ENCODE measurements around the gene DHRSX. TPM values are rescaled to one million over a fixed set of nuclear protein-coding genes. Genes with fewer than 3 reads are reported as not detected.

DHRSX gene
- polyA plus RNA-seq, 2 donors = 2.5 to 5.9 TPM

- Histone ChIP-seq H3K27me3 (ENCODE audit: control insufficient read depth in 1 of 2, insufficient read depth in 2 of 2, low read length in 2 of 2) (no peaks in the 10 kb centered on the region), H3K36me3 (ENCODE audit: control insufficient read depth in 2 of 2, insufficient read depth in 2 of 2, low read length in 1 of 2) (no peaks in the 10 kb centered on the region), H3K4me3 (ENCODE audit: low read depth in 1 of 2, low read length in 2 of 2) (no peak overlapping the region), H3K4me1 (ENCODE audit: control insufficient read depth in 2 of 2, insufficient read depth in 2 of 2, low read length in 1 of 2) (peaks cover 0 to 4% of the 10 kb centered on the region in 2 donors), H3K27ac (ENCODE audit: low read depth in 2 of 2, low read length in 1 of 2) (no peak overlapping the region), H3K9me3 (ENCODE audit: control insufficient read depth in 2 of 2, insufficient read depth in 1 of 2, low read depth in 1 of 2, low read length in 1 of 2) (no peaks in the 10 kb centered on the region)
- WGBS, 2 donors = 86 to 87% methylated on average over 8 of the region's 8 CpGs
Observed at GRCh38 chrX:2324151-2324550, 176.6 kb downstream of the DHRSX start.

- Histone ChIP-seq H3K36me3 (ENCODE audit: control insufficient read depth in 2 of 2, insufficient read depth in 2 of 2, low read length in 1 of 2) (no peaks in the 10 kb centered on the region), H3K9me3 (ENCODE audit: control insufficient read depth in 2 of 2, insufficient read depth in 1 of 2, low read depth in 1 of 2, low read length in 1 of 2) (no peaks in the 10 kb centered on the region), H3K27me3 (ENCODE audit: control insufficient read depth in 1 of 2, insufficient read depth in 2 of 2, low read length in 2 of 2) (no peaks in the 10 kb centered on the region), H3K4me3 (ENCODE audit: low read depth in 1 of 2, low read length in 2 of 2) (no peak overlapping the region), H3K4me1 (ENCODE audit: control insufficient read depth in 2 of 2, insufficient read depth in 2 of 2, low read length in 1 of 2) (peaks cover 0 to 4% of the 10 kb centered on the region in 2 donors), H3K27ac (ENCODE audit: low read depth in 2 of 2, low read length in 1 of 2) (no peak overlapping the region)
- WGBS, 2 donors = 84% methylated on average over 9 of the region's 9 CpGs
Observed at GRCh38 chrX:2321411-2321810, 179.4 kb downstream of the DHRSX start.

DNA sequence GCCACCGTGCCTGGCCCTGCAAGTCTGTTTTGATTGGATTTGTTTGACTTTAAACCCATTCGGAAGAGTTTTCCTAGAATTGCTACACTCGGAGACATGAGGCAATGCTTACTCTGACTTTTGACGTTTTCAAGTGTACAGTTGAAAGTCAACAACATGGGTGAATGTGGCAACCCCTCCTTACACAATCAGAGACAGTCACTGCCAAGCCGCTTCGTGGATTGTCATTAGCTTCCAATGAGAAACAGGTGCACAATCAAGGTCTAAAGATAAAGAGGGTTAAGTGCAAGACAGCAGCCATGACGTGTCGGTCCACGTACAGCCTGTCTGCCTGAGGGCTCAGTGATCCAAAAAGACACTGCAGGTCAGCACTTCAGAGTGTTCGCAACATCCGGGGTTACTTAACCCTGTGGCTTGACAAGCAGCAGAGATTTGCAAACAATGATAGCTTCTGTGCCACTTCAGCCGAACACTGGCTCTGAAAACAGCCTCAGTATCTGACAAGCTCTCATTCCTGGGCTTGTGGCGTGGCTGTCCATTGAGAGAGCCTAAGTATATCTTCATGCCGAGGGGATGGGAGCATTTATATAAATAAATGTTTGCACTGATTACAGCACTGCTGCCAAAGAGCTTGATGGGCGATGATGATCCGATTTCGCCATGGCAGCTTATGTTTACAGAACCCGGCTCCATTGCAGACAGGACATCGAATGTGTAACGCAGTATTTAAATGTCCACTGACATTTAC is 180.0 kb downstream of the DHRSX start:
- peak overlapping the region; percentile 14 to 40 for H3K27ac ChIP-seq (ENCODE audit: low read depth in 2 of 2, low read length in 1 of 2)
- H3K9me3 ChIP-seq (ENCODE audit: control insufficient read depth in 2 of 2, insufficient read depth in 1 of 2, low read depth in 1 of 2, low read length in 1 of 2) = no peaks in the 10 kb centered on the region

DNA sequence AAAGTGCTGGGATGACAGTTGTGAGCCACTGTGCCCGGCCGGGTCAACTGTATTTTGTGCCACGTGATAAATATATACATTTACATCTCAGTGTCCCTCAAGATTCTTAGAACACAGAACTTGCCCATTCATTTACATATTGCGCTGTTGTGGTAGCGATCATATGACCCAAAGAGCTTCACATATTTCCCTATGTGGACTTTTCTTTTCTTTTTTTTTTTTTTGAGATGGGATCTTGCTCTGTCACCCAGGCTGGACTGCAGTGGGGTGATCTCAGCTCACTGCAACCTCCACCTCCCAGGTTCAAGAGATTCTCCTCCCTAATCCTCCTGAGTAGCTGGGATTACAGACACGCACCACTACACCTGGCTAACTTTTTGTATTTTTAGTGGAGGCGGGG is 180.7 kb downstream of the DHRSX start:
- H3K27me3 ChIP-seq (ENCODE audit: control insufficient read depth in 1 of 2, insufficient read depth in 2 of 2, low read length in 2 of 2) = no peaks in the 10 kb centered on the region
- H3K36me3 ChIP-seq (ENCODE audit: control insufficient read depth in 2 of 2, insufficient read depth in 2 of 2, low read length in 1 of 2) = no peaks in the 10 kb centered on the region
- H3K4me3 ChIP-seq (ENCODE audit: low read depth in 1 of 2, low read length in 2 of 2) = no peak overlapping the region
- no peak overlapping the region for H3K27ac ChIP-seq (ENCODE audit: low read depth in 2 of 2, low read length in 1 of 2)
- peaks cover 0 to 2% of the 10 kb centered on the region in 2 donors for H3K9me3 ChIP-seq (ENCODE audit: control insufficient read depth in 2 of 2, insufficient read depth in 1 of 2, low read depth in 1 of 2, low read length in 1 of 2)
- H3K4me1 ChIP-seq (ENCODE audit: control insufficient read depth in 2 of 2, insufficient read depth in 2 of 2, low read length in 1 of 2) = peaks cover 0 to 4% of the 10 kb centered on the region in 2 donors
- WGBS, 2 donors = 97 to 98% methylated on average over 7 of the region's 7 CpGs

More for the DNA sequence above, 180.0 kb downstream of the DHRSX start:
- Histone ChIP-seq H3K4me1 (ENCODE audit: control insufficient read depth in 2 of 2, insufficient read depth in 2 of 2, low read length in 1 of 2) (peaks cover 0 to 4% of the 10 kb centered on the region in 2 donors), H3K27me3 (ENCODE audit: control insufficient read depth in 1 of 2, insufficient read depth in 2 of 2, low read length in 2 of 2) (no peaks in the 10 kb centered on the region), H3K4me3 (ENCODE audit: low read depth in 1 of 2, low read length in 2 of 2) (no peak overlapping the region), H3K36me3 (ENCODE audit: control insufficient read depth in 2 of 2, insufficient read depth in 2 of 2, low read length in 1 of 2) (no peaks in the 10 kb centered on the region)
- WGBS, 2 donors = 44 to 54% methylated on average over 20 of the region's 20 CpGs

DNA sequence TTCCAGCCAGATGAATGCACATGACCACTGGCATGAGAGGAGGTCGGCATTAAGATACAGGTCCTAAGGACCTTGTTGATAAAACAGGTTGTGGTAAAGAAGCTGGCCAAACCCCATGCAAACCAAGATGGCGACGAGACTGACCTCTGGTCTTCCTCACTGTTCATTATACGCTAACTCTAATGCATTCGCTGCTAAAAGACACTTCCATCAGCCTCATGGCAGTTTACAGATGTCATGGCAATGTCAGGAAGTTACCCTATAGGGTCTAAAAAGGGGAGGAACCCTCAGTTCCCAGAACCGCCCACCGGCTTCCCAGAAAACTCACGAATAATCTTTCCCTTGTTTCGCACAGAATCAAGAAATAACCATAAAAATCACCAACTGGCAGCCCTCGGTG is 182.4 kb downstream of the DHRSX start:
- Histone ChIP-seq H3K4me3 (ENCODE audit: low read depth in 1 of 2, low read length in 2 of 2) (no peak overlapping the region), H3K36me3 (ENCODE audit: control insufficient read depth in 2 of 2, insufficient read depth in 2 of 2, low read length in 1 of 2) (no peaks in the 10 kb centered on the region), H3K9me3 (ENCODE audit: control insufficient read depth in 2 of 2, insufficient read depth in 1 of 2, low read depth in 1 of 2, low read length in 1 of 2) (peaks cover 0 to 2% of the 10 kb centered on the region in 2 donors), H3K27ac (ENCODE audit: low read depth in 2 of 2, low read length in 1 of 2) (no peak overlapping the region), H3K27me3 (ENCODE audit: control insufficient read depth in 1 of 2, insufficient read depth in 2 of 2, low read length in 2 of 2) (no peaks in the 10 kb centered on the region), H3K4me1 (ENCODE audit: control insufficient read depth in 2 of 2, insufficient read depth in 2 of 2, low read length in 1 of 2) (peaks cover 0 to 4% of the 10 kb centered on the region in 2 donors)
- WGBS, 2 donors = 93 to 96% methylated on average over 10 of the region's 10 CpGs

DNA sequence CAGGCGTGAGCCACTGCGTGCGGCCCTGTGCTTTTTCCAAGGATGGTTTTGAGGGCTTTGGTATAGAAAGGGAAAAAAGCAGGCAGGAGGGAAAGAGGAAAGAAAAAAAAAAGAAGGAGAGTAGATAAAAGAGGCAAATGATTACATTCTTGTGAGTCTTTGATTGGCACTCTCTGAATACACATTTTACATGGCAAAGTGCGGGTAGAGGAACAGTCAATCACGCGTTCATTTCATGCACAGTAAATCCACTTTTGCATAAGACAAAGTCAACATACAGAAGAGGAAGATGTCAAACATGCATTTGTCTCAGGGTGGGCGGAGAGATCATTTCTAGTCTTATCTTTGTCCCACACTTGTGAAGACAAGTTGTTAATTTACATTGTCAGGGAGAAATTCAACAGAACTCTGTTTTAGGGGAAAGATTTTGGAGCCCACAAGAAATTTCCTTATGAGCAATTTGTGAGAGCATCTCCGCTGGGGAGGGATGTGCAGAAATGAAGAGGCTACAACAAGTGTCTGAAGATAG is 183.2 kb downstream of the DHRSX start:
- H3K36me3 ChIP-seq (ENCODE audit: control insufficient read depth in 2 of 2, insufficient read depth in 2 of 2, low read length in 1 of 2) = no peaks in the 10 kb centered on the region
- H3K4me1 ChIP-seq (ENCODE audit: control insufficient read depth in 2 of 2, insufficient read depth in 2 of 2, low read length in 1 of 2) = peaks cover 0 to 4% of the 10 kb centered on the region in 2 donors
- no peak overlapping the region for H3K4me3 ChIP-seq (ENCODE audit: low read depth in 1 of 2, low read length in 2 of 2)
- no peak overlapping the region for H3K27ac ChIP-seq (ENCODE audit: low read depth in 2 of 2, low read length in 1 of 2)
- no peaks in the 10 kb centered on the region for H3K27me3 ChIP-seq (ENCODE audit: control insufficient read depth in 1 of 2, insufficient read depth in 2 of 2, low read length in 2 of 2)
- peaks cover 0 to 2% of the 10 kb centered on the region in 2 donors for H3K9me3 ChIP-seq (ENCODE audit: control insufficient read depth in 2 of 2, insufficient read depth in 1 of 2, low read depth in 1 of 2, low read length in 1 of 2)
- WGBS, 2 donors = 80 to 90% methylated on average over 8 of the region's 8 CpGs

DNA sequence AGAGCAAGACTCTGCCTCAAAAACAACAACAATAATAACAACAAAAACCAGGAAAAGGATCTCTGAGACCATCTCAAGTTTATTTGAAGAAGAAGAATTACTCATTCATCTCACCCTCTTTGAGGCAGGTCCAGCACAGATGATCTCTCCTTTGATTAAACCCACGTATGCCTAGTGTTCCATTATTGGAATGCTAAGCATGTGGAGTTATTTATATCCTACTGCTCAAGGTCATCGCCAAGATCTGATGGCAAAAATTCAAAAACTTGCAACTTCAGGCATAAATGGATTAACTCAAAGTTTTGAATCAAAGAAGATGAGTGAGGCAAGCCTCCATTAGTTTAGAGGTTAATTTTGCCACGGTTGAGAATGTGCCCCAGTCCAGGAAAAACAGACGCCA is 184.2 kb downstream of the DHRSX start:
- WGBS, 2 donors = 41 to 55% methylated on average over 4 of the region's 4 CpGs
- H3K27me3 ChIP-seq (ENCODE audit: control insufficient read depth in 1 of 2, insufficient read depth in 2 of 2, low read length in 2 of 2) = no peaks in the 10 kb centered on the region
- H3K36me3 ChIP-seq (ENCODE audit: control insufficient read depth in 2 of 2, insufficient read depth in 2 of 2, low read length in 1 of 2) = no peaks in the 10 kb centered on the region
- H3K9me3 ChIP-seq (ENCODE audit: control insufficient read depth in 2 of 2, insufficient read depth in 1 of 2, low read depth in 1 of 2, low read length in 1 of 2) = peaks cover 0 to 2% of the 10 kb centered on the region in 2 donors
- H3K27ac ChIP-seq (ENCODE audit: low read depth in 2 of 2, low read length in 1 of 2) = no peak overlapping the region
- no peak overlapping the region for H3K4me3 ChIP-seq (ENCODE audit: low read depth in 1 of 2, low read length in 2 of 2)
- H3K4me1 ChIP-seq (ENCODE audit: control insufficient read depth in 2 of 2, insufficient read depth in 2 of 2, low read length in 1 of 2) = peaks cover 0 to 4% of the 10 kb centered on the region in 2 donors

DNA sequence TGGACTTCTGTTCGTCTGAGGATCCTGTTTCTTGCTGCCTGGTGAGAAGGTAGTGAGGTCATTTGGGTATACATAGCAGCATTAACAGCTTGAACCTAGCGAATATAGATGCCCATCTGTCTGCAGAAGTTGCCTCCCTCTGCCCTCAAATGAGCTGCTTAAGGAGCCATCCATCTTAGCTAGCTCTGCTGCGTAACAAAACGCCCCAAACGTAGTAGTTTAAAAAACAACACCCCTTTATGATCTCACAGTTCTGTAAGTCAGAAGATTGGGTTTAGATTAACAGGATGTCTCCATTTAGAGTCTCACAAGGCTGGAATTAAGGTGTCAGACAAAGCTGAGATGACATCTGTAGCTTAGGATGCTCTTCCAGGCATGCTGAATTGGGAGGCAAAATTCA is 185.3 kb downstream of the DHRSX start:
- H3K4me1 ChIP-seq (ENCODE audit: control insufficient read depth in 2 of 2, insufficient read depth in 2 of 2, low read length in 1 of 2) = no peaks in the 10 kb centered on the region
- WGBS, 2 donors = 95 to 96% methylated on average over 5 of the region's 5 CpGs
- H3K9me3 ChIP-seq (ENCODE audit: control insufficient read depth in 2 of 2, insufficient read depth in 1 of 2, low read depth in 1 of 2, low read length in 1 of 2) = peaks cover 0 to 2% of the 10 kb centered on the region in 2 donors
- H3K36me3 ChIP-seq (ENCODE audit: control insufficient read depth in 2 of 2, insufficient read depth in 2 of 2, low read length in 1 of 2) = no peaks in the 10 kb centered on the region
- H3K27me3 ChIP-seq (ENCODE audit: control insufficient read depth in 1 of 2, insufficient read depth in 2 of 2, low read length in 2 of 2) = no peaks in the 10 kb centered on the region
- no peak overlapping the region for H3K27ac ChIP-seq (ENCODE audit: low read depth in 2 of 2, low read length in 1 of 2)
- H3K4me3 ChIP-seq (ENCODE audit: low read depth in 1 of 2, low read length in 2 of 2) = no peak overlapping the region

- 84% methylated on average over 14 of the region's 14 CpGs for WGBS, 2 donors
- Histone ChIP-seq H3K4me1 (ENCODE audit: control insufficient read depth in 2 of 2, insufficient read depth in 2 of 2, low read length in 1 of 2) (no peaks in the 10 kb centered on the region), H3K27me3 (ENCODE audit: control insufficient read depth in 1 of 2, insufficient read depth in 2 of 2, low read length in 2 of 2) (no peaks in the 10 kb centered on the region), H3K27ac (ENCODE audit: low read depth in 2 of 2, low read length in 1 of 2) (no peak overlapping the region), H3K9me3 (ENCODE audit: control insufficient read depth in 2 of 2, insufficient read depth in 1 of 2, low read depth in 1 of 2, low read length in 1 of 2) (peaks cover 0 to 2% of the 10 kb centered on the region in 2 donors), H3K36me3 (ENCODE audit: control insufficient read depth in 2 of 2, insufficient read depth in 2 of 2, low read length in 1 of 2) (no peaks in the 10 kb centered on the region), H3K4me3 (ENCODE audit: low read depth in 1 of 2, low read length in 2 of 2) (no peak overlapping the region)
Observed at GRCh38 chrX:2314831-2315365, 185.9 kb downstream of the DHRSX start.
